LNCaP clone FGC (cell line): Measurements from ENCODE around the gene C17orf107.

Experiments
- DNase-seq: peaks from one replicate; pipeline ENCODE4 v3.0.0-alpha.2; 2011; ENCODE audit warnings: low read depth
- H3K4me3 ChIP-seq: 2 replicates; pipeline ENCODE4 v1.5.1; 2011; ENCODE audit warnings: mild to moderate bottlenecking, low read depth, low read length, control low read depth
- TF ChIP-seq, protein P1 (sequence below): IDR thresholded peaks from 2 replicates; pipeline ENCODE4 v1.5.1; 2012; ENCODE audit warnings: mild to moderate bottlenecking; ENCODE audit not compliant: control insufficient read depth, insufficient read depth; ENCODE audit errors: extremely low read depth

Gene C17orf107

GRCh38 chr17:4947010-4947410 lies 47.7 kb downstream of the C17orf107 start:
- peak overlapping the region; percentile 99 for H3K4me3 ChIP-seq
- TF ChIP-seq, protein P1, sequence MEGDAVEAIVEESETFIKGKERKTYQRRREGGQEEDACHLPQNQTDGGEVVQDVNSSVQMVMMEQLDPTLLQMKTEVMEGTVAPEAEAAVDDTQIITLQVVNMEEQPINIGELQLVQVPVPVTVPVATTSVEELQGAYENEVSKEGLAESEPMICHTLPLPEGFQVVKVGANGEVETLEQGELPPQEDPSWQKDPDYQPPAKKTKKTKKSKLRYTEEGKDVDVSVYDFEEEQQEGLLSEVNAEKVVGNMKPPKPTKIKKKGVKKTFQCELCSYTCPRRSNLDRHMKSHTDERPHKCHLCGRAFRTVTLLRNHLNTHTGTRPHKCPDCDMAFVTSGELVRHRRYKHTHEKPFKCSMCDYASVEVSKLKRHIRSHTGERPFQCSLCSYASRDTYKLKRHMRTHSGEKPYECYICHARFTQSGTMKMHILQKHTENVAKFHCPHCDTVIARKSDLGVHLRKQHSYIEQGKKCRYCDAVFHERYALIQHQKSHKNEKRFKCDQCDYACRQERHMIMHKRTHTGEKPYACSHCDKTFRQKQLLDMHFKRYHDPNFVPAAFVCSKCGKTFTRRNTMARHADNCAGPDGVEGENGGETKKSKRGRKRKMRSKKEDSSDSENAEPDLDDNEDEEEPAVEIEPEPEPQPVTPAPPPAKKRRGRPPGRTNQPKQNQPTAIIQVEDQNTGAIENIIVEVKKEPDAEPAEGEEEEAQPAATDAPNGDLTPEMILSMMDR = no peak
- no peak for DNase-seq

GRCh38 chr17:4947411-4948165 lies 48.3 kb downstream of the C17orf107 start:
- no peak for DNase-seq
- peak overlapping the region; percentile 99 for H3K4me3 ChIP-seq
- TF ChIP-seq, protein P1 = no peak

GRCh38 chr17:4948166-4948930 lies 49.0 kb downstream of the C17orf107 start, which contains the start of gene PFN1:
Gene PFN1 (minus strand): TSS chr17:4948530. CDS start chr17:4948394, 136 bp downstream.
- peak within 1 kb of the TSS; percentile 99 for H3K4me3 ChIP-seq
- DNase-seq = peak; percentile 66
- TF ChIP-seq, protein P1 = no peak

GRCh38 chr17:4948931-4949320 lies 49.6 kb downstream of the C17orf107 start:
- peak overlapping the region; percentile 99 for H3K4me3 ChIP-seq
- TF ChIP-seq, protein P1 = no peak
- DNase-seq = peak; percentile 45

- peak; percentile 42 for DNase-seq
- H3K4me3 ChIP-seq = peak overlapping the region; percentile 99
- TF ChIP-seq, protein P1 = no peak
Observed at GRCh38 chr17:4949321-4950074, 50.2 kb downstream of the C17orf107 start.

GRCh38 chr17:4950075-4950745 lies 50.9 kb downstream of the C17orf107 start:
- peak overlapping the region; percentile 99 for H3K4me3 ChIP-seq
- DNase-seq = no peak
- TF ChIP-seq, protein P1 = no peak
